Smooth muscle cell (in vitro differentiated cells): ENCODE measurements around the gene AK9. TPM values are rescaled to one million over a fixed set of nuclear protein-coding genes. Genes with fewer than 3 reads are reported as not detected.

Experiments used
- DNase-seq: peaks from one replicate; lab custom pipeline; 2025; ENCODE audit not compliant: unreplicated experiment; lab: John Stamatoyannopoulos, UW
- H2AFZ ChIP-seq: fragments of 200-600 bp; sonication (generic); 2 replicates; pipeline ENCODE4 v1.6.0; 2016; ENCODE audit warnings: antibody characterized with exemption, low read depth, mild to moderate bottlenecking
- H3F3A ChIP-seq: fragments of 200-600 bp; sonication (generic); 2 replicates; pipeline ENCODE4 v1.6.0; 2017; ENCODE audit warnings: antibody characterized with exemption, low read depth
- H3K27ac ChIP-seq: fragments of 200-600 bp; sonication (generic); 2 replicates; pipeline ENCODE4 v1.5.1; 2016; ENCODE audit warnings: low read depth, mild to moderate bottlenecking
- H3K27me3 ChIP-seq: fragments of 200-600 bp; sonication (generic); 2 replicates; pipeline ENCODE4 v1.6.1; 2016; ENCODE audit warnings: low read depth, mild to moderate bottlenecking
- H3K36me3 ChIP-seq: fragments of 200-600 bp; sonication (generic); 2 replicates; pipeline ENCODE4 v1.5.1; 2016; ENCODE audit warnings: low read depth
- H3K4me1 ChIP-seq: fragments of 200-600 bp; sonication (generic); 2 replicates; pipeline ENCODE4 v1.5.1; 2016; ENCODE audit warnings: low read depth
- H3K4me2 ChIP-seq: fragments of 200-600 bp; sonication (generic); 2 replicates; pipeline ENCODE4 v1.6.0; 2016; ENCODE audit warnings: mild to moderate bottlenecking
- H3K4me3 ChIP-seq: fragments of 200-600 bp; sonication (generic); 2 replicates; pipeline ENCODE4 v1.5.1; 2016; ENCODE audit warnings: mild to moderate bottlenecking
- H3K79me2 ChIP-seq: fragments of 200-600 bp; sonication (generic); 2 replicates; pipeline ENCODE4 v1.6.0; 2016; ENCODE audit warnings: low read depth, mild to moderate bottlenecking
- H3K9ac ChIP-seq: fragments of 200-600 bp; sonication (generic); 2 replicates; pipeline ENCODE4 v1.6.0; 2016; ENCODE audit warnings: low read depth
- H3K9me3 ChIP-seq: fragments of 200-600 bp; sonication (generic); replicated peaks from 2 replicates; pipeline ENCODE4 v1.5.1; 2016; ENCODE audit warnings: low read depth
- H4K20me1 ChIP-seq: fragments of 200-600 bp; sonication (generic); 2 replicates; pipeline ENCODE4 v1.6.0; 2016; ENCODE audit warnings: low read depth
- WGBS: methylation state at CpG from one replicate; pipeline ENCODE4 v1.1.7; 2016; ENCODE audit warnings: low lambda C conversion rate; 5-methylcytosine and 5-hydroxymethylcytosine counted together
- polyA plus RNA-seq: library from polyadenylated mRNA; unstranded; fragments of >200 nt; fragmentation: Nextera tagmentation; extraction: Ambion mirVana; gene quantifications from 2 replicates; pipeline ENCODE4 v1.2.1, GENCODE V29; 2016
- total RNA-seq: library from RNA; depleted of rRNA; stranded (reverse); fragments of >200 nt; gene quantifications from 2 replicates; pipeline ENCODE4 v1.2.3, GENCODE V29; 2014
- TF ChIP-seq, protein P1 (sequence below): fragments of 200-600 bp; sonication (generic); IDR thresholded peaks from 2 replicates; pipeline ENCODE4 v1.5.1; 2017; ENCODE audit warnings: borderline replicate concordance, mild to moderate bottlenecking, antibody characterized with exemption; ENCODE audit not compliant: insufficient read depth, poor library complexity, severe bottlenecking

Gene AK9
- total RNA-seq: 3.8 and 7.2 TPM in 2 replicates
- polyA plus RNA-seq: 1.9 and 2.0 TPM in 2 replicates

DNA sequence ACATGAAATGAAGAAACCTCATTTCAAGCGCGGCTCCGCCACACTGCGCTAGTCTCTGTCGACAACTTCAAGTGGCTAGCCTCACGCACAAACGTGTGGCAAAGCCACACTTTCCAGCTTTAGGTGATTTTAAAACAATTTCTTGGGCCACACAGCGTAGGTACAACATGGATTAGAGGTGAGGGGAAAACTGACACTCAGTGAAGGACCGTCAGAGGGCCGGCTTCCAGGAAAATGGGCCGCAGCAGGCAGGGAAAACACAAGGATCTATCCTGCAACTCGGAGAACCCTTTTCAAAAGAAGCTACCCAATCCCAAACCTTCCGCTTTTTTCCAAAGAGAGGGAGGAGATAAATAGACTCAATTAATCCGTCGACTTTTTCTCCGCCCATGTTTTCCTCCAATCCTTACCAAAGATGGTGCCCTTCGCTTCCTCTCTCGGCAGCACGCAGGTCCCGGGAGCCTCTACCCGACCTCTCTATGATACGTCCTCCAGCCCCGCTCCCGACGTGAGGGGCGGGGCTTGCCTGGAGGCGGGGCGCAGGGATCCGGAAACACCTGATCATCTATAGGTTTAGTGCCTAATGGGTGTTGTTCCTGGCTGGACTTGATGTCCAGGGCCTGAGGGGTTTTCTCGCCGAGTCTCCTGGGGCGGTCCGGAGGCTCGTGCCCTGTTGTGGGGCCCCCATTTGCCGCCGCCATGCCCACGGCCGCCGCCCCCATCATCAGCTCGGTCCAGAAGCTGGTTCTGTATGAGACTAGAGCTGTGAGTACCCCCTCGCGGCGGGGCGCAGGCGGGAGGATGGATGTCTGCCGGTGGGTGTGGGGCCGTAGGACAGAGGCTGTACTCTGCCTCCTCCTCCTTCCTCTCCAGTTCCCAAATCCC, at the start of gene AK9, which contains the start of gene FIG4:
TSS of gene AK9 (minus strand) at position 466 of the 885 bp plus-strand sequence. CDS start 15,457 bp downstream, outside the sequence.
TSS of gene FIG4 (plus strand) at position 560 of the 885 bp plus-strand sequence. CDS start at position 700, 140 bp downstream.
- DNase-seq: peak; percentile 50
- Histone ChIP-seq H3K27ac (peak within 1 kb of the TSS; percentile 45), H2AFZ (peak within 1 kb of the TSS; percentile 91), H3K9ac (peak within 1 kb of the TSS; percentile 68), H3F3A (no peaks in the 10 kb centered on the region), H3K27me3 (peaks cover 7% of the 10 kb centered on the region), H3K9me3 (no peaks in the 10 kb centered on the region), H3K79me2 (no peaks in the 10 kb centered on the region), H4K20me1 (no peaks in the 10 kb centered on the region), H3K36me3 (no peaks in the 10 kb centered on the region), H3K4me1 (peaks cover 17% of the 10 kb centered on the region), H3K4me2 (peak within 1 kb of the TSS; percentile 94), H3K4me3 (peak within 1 kb of the TSS; percentile 77)
- under 1% methylated on average over 46 of the region's 47 CpGs for WGBS
- TF ChIP-seq, protein P1, sequence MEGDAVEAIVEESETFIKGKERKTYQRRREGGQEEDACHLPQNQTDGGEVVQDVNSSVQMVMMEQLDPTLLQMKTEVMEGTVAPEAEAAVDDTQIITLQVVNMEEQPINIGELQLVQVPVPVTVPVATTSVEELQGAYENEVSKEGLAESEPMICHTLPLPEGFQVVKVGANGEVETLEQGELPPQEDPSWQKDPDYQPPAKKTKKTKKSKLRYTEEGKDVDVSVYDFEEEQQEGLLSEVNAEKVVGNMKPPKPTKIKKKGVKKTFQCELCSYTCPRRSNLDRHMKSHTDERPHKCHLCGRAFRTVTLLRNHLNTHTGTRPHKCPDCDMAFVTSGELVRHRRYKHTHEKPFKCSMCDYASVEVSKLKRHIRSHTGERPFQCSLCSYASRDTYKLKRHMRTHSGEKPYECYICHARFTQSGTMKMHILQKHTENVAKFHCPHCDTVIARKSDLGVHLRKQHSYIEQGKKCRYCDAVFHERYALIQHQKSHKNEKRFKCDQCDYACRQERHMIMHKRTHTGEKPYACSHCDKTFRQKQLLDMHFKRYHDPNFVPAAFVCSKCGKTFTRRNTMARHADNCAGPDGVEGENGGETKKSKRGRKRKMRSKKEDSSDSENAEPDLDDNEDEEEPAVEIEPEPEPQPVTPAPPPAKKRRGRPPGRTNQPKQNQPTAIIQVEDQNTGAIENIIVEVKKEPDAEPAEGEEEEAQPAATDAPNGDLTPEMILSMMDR: no peak

DNA sequence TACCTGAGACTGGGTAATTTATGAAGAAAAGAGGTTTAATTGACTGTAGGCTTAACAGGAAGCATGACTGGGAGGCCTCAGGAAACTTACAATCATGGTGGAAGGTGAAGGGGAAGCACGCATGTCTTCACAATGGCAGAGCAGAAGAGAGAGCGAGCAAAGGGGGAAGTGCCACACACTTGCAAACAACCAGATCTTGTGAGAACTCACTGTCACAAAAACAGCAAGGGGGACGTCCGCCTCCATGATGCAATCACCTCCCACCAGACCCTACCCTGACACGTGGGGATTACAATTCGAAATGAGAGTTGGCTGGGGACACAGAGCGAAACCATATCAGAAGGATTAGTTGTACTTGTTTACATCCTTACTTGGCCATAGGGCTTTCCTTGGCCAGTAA, 49.8 kb upstream of the AK9 start:
- no peaks in the 10 kb centered on the region for H3K79me2 ChIP-seq
- no peak overlapping the region for H3K4me2 ChIP-seq
- no peak overlapping the region for H3K9ac ChIP-seq
- H3K27me3 ChIP-seq: no peaks in the 10 kb centered on the region
- H4K20me1 ChIP-seq: no peaks in the 10 kb centered on the region
- no peaks in the 10 kb centered on the region for H3K36me3 ChIP-seq
- WGBS: 77% methylated on average over 7 of the region's 7 CpGs
- no peak for DNase-seq
- no peak overlapping the region for H3K4me3 ChIP-seq
- no peaks in the 10 kb centered on the region for H3K9me3 ChIP-seq
- H3K27ac ChIP-seq: no peak overlapping the region
- no peaks in the 10 kb centered on the region for H3K4me1 ChIP-seq
- TF ChIP-seq, protein P1: no peak
- no peaks in the 10 kb centered on the region for H3F3A ChIP-seq
- H2AFZ ChIP-seq: no peak overlapping the region

DNA sequence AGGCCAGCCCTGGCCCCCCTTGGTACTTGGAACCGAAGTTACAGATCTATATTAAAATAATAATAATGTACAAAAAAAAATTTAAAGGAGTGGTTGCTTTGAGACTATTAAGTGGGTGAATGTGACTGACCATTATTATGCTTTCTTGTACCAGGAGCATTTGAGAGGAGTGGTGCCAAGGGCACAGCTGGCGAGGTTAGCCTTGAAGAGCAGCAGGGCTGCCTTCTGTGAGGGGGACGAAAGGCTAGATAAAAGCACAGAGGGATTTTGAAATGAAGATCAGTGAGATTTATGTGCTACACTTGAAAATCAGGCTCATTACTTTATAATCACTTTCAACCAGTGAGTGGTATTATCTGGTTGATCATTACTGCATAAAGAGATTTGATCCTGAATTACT, 48.7 kb upstream of the AK9 start:
- Histone ChIP-seq H3F3A (no peaks in the 10 kb centered on the region), H3K9me3 (no peaks in the 10 kb centered on the region), H3K36me3 (no peaks in the 10 kb centered on the region), H4K20me1 (no peaks in the 10 kb centered on the region), H3K9ac (no peak overlapping the region), H3K4me3 (no peak overlapping the region), H3K4me1 (no peaks in the 10 kb centered on the region), H2AFZ (no peak overlapping the region), H3K27ac (no peak overlapping the region), H3K27me3 (no peaks in the 10 kb centered on the region), H3K4me2 (no peak overlapping the region), H3K79me2 (no peaks in the 10 kb centered on the region)
- WGBS: 95% methylated on average over 3 of the region's 3 CpGs
- TF ChIP-seq, protein P1: no peak
- no peak for DNase-seq
